GM21526 (cell line): Measurements from ENCODE around the gene RNF208.

ENCODE experiments used
- ATAC-seq: cut with Tn5 transposase; IDR thresholded peaks from one replicate; pipeline ENCODE4 v1.9.1; 2021; ENCODE audit warnings: moderate library complexity; ENCODE audit not compliant: unreplicated experiment, low FRiP score

The RNF208 gene

GRCh38 chr9:137178939-137179630 lies 43.0 kb downstream of the RNF208 start:
- no peak for ATAC-seq

GRCh38 chr9:137178201-137178938 lies 43.7 kb downstream of the RNF208 start:
- no peak for ATAC-seq

- no peak for ATAC-seq
Measured at GRCh38 chr9:137176302-137177182, 45.5 kb downstream of the RNF208 start.

GRCh38 chr9:137175345-137175961 lies 46.6 kb downstream of the RNF208 start:
- ATAC-seq, result no peak

- ATAC-seq, result no peak
Measured at GRCh38 chr9:137174722-137175293, 47.2 kb downstream of the RNF208 start.

GRCh38 chr9:137173796-137174664 lies 48.0 kb downstream of the RNF208 start:
- no peak for ATAC-seq

GRCh38 chr9:137172901-137173795 lies 48.9 kb downstream of the RNF208 start:
- no peak for ATAC-seq

GRCh38 chr9:137171149-137171900 lies 50.7 kb downstream of the RNF208 start:
- ATAC-seq, result no peak

- ATAC-seq, result no peak
Measured at GRCh38 chr9:137170486-137171148, 51.4 kb downstream of the RNF208 start.
